HK-2 (cell line): ENCODE results near the gene BCAN.

Source experiments
- DNase-seq: peaks from one replicate; pipeline ENCODE4 v3.0.0-alpha.2; 2018; ENCODE audit not compliant: unreplicated experiment

Gene BCAN

GRCh38 chr1:156659988-156660751 lies 18.3 kb downstream of the BCAN start:
- peak; percentile 99 for DNase-seq

DNA sequence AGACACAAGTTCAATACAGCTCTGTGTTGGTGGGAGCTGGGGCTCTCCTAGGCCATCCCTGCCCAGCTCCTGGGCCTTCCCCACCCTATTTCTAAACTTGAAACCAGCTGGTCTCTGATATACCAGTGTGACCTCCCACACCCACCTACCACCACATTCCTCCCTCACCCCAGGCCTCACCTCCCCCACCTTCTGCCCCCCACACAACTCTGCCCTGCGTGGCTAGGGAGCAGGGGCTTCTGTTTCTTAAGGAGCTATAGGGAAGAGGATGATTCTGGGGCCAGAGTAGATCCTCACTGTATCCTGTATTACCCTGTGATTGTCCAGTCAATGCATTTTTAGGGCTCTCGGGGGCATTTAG lies 18.8 kb downstream of the BCAN start:
- DNase-seq = no peak

- no peak for DNase-seq
Measured at GRCh38 chr1:156662005-156662799, 20.3 kb downstream of the BCAN start.

- no peak for DNase-seq
Measured at GRCh38 chr1:156662800-156663055, 20.8 kb downstream of the BCAN start.

DNA sequence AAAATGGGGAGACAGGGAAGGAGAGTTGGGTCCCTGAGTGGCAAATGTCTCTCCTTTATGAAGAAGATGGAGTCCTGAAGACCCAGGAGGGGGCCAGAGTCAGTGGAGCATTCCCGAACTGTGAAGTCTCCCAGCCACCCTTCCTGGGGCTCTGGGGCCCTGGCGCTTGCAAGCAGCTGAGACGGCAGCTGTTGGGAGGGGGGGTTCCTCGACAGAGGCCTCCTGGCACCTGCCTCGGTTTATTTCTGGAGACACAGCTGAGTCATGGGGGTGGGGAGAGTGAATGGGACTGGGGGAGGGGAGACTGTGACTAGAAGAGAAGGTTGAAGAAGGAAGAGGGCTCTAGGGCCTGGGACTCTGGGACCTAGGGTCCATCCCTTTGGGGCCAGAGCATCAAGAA lies 21.3 kb downstream of the BCAN start:
- no peak for DNase-seq

DNA sequence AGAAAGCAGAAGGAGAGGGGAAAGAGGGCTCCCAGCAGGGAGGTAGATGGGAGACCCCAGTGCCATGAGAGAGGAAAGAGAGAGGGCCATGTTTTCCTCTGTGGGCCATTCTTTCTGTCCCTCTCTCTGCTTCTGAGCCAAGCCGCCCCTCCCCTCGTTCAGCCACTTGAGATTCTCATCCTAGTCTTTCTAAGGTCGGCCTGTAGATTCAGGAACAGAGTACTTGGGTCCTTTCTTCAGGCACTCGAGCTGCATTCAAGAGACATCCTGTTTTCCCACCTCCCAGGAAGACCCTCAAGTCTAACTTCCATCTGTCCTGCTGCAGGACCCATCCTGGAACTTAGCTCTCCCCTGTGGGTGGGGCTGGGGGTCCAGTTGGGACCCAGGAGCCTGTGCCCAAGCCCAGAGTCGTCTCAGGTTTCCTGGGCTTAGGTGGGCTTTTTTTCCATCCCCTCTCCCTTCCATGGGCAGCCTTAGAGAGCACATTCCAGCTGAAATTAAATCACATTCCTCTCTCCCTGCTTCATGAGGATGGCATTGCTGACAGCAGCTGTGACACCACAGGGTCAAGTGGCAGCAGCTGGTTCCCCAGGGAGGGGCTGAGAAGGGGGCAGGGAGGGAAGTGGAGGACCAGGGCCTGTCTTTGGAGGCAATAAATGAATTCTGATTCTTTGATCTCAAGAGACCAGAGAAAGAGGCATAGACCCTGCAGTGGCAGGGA lies 22.3 kb downstream of the BCAN start:
- no peak for DNase-seq

- DNase-seq = no peak
Measured at GRCh38 chr1:156664767-156665411, 23.0 kb downstream of the BCAN start.

GRCh38 chr1:156665539-156665938 lies 23.6 kb downstream of the BCAN start:
- DNase-seq = no peak

GRCh38 chr1:156666862-156667609 lies 25.1 kb downstream of the BCAN start:
- no peak for DNase-seq

DNA sequence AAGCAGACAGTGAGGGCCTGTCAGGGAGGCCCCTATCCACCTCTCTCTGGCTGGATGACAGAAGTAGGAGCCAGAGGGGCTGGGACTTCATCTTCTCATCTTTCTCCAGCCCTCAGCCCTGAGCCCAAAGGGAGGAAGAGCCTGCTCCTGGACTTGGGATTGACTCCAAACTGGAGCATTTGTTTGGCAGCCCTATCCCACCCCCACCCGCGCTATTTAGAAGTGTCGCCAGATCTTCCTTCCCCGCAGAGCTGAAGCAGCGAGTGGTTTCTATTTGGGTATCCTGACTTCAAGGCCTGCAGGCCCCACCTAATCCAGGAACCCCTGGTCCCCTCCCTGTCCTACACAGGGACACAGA lies 25.7 kb downstream of the BCAN start:
- no peak for DNase-seq

DNA sequence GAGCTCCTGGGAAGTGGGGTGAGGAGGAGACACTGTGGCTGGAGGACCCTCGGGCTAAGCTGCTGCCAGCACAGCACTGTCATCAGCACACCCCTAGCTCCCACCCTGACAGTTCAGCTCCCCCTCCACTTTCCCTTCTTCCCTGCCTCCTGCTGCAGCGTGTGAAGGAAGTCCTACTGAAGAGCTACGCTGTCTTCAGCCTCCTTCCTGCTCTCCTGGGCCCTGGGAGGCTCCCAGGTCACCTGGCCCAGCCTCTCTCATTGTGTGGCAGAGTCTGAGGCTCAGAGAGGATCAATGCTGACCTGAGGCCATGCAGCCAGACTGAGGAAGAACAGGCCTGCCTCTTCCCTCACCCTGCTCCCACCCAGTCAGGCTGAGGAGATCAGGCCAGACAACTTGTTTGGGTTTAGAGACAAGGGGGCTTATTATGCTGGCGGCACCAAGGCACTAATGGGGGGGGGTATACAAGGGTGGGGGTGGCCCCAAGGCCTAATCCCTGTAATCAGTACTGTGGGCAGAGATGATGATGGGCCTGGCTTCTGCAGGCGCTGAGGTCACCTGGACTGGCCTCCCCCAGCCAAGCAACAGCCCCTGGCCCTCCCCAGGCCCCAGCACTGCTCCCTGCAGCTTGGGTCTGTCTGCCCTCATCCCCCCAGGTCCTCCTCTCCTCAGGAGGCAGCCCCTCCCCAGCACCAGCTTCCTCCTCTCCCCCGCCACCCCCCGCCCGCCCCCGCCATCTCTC lies 26.2 kb downstream of the BCAN start:
- DNase-seq = no peak

GRCh38 chr1:156668801-156669637 lies 27.1 kb downstream of the BCAN start:
- no peak for DNase-seq

DNA sequence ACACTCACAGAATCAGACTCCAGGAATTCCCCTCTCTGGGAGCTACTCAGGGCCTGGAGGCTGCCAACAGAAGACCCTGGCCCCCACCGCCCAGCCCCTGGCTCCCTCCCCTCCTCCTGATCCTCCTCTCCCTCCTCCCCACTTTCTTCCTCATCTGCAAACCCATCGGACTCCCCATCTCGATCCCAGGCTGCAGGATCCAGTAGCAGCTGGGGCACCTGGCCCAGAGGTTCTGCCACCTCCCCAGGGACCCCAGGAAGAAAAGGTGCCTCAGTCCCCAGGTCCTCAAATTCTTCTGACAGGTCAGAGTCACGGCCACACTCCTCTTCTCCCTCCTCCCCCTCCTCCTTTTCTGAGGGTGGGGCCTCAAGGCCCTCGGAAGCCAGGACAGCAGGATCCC lies 27.9 kb downstream of the BCAN start:
- DNase-seq = no peak

DNA sequence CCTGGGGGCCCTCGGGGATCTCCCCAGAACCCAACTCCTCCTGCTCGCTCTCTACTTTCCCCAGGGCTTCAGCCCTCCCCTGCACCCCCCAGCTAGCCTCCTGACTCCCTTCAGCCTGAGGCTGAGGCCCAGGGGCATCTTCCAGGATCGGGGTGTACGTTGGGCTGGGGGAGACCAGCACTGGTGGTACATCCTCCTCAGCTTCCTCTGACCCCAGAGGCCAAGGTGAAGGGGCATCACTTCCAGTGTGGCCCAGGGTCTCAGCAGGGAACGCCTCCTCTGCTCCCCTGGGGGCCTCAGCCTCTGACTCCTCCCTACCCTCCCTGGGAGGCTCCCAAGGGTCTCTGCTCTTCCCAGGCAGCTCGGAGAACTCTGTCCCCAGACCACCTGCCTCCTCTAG lies 28.4 kb downstream of the BCAN start:
- DNase-seq = no peak

DNA sequence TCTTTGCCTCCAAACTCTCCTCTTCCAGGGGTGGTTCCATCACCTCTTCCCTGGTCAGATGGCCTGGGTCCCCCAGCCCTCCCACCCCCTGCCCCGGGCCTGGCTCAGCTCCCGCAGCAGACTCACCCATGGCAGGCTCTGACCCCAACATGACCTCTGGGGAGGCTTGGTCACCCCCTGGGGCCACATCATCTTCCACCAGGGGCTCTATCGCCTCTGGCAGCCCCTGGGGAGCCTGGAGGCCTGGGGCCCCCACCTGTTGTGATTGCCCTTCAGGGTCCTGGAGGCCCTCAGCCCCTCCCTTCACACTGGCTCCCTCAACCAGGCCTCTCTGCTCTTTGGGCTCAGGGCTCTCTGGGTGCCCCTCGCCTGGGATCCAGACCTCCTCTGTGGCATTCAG lies 28.9 kb downstream of the BCAN start:
- DNase-seq = no peak

DNA sequence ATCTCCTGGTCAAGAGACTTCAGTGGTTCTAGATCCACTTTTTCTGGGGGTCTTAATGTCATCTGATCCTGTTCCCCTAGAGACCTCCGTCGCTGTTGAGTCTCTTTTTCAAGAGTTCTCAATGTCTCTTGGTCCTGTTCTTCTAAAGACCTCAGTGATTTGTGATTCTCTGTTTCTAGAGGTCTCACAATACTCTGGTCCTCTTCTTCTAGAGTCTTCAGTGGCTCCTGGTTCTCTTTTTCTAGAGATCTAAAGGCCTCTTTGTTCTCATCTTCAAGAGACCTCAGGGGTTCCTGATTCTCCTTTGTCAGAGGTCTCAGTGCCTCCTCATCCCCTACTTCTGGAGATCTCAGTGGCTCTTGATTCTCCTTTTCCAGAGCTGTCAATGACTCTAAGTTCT lies 29.9 kb downstream of the BCAN start:
- no peak for DNase-seq

- DNase-seq = no peak
Measured at GRCh38 chr1:156673387-156674121, 31.6 kb downstream of the BCAN start.

- no peak for DNase-seq
Measured at GRCh38 chr1:156675210-156676113, 33.5 kb downstream of the BCAN start.
